Mesothelial cell of epicardium (in vitro differentiated cells): ENCODE measurements around the gene GNA14. TPM values are rescaled to one million over a fixed set of nuclear protein-coding genes. Genes with fewer than 3 reads are reported as not detected.
"Not testable (repeated sequence)": the region's sequence is repeated elsewhere in the genome, so short reads cannot be mapped to it uniquely, and the experiment has no call there.

Experiments used
- DNase-seq, 2 experiments: peaks; one replicate each; pipeline ENCODE4 v3.0.0; 2021; ENCODE audit warnings: low spot score in 2 of 2; ENCODE audit not compliant: unreplicated experiment in 2 of 2
- H3K27ac Mint-ChIP-seq: 2 replicates; pipeline ENCODE4 v1.8.0; 2021; ENCODE audit warnings: mixed read lengths
- H3K27me3 Mint-ChIP-seq: 2 replicates; pipeline ENCODE4 v1.8.0; 2021; ENCODE audit warnings: low read depth, mixed read lengths
- H3K36me3 Mint-ChIP-seq: 2 replicates; pipeline ENCODE4 v1.8.0; 2021; ENCODE audit warnings: mixed read lengths
- H3K4me1 Mint-ChIP-seq: 2 replicates; pipeline ENCODE4 v1.8.0; 2021; ENCODE audit warnings: mixed read lengths
- H3K4me3 Mint-ChIP-seq: 2 replicates; pipeline ENCODE4 v1.8.0; 2021; ENCODE audit warnings: mild to moderate bottlenecking, moderate library complexity, mixed read lengths
- H3K9me3 Mint-ChIP-seq: 2 replicates; pipeline ENCODE4 v1.8.0; 2021; ENCODE audit warnings: mixed read lengths
- total RNA-seq: library from RNA; stranded (reverse); gene quantifications from 3 replicates; pipeline ENCODE4 v1.2.1, GENCODE V29; 2021
- TF ChIP-seq, protein P1 (sequence below): fragments of 200-600 bp; sonication (generic); IDR thresholded peaks from one replicate; pipeline ENCODE4 v1.5.0; 2021; ENCODE audit warnings: antibody characterized with exemption; ENCODE audit not compliant: unreplicated experiment

The GNA14 gene
- 0.11 to 0.22 TPM (median 0.20 TPM) in 3 replicates for total RNA-seq

- H3K4me1 Mint-ChIP-seq = peaks cover 6% of the 10 kb centered on the region
- no peak within 1 kb of the TSS for H3K27ac Mint-ChIP-seq
- H3K9me3 Mint-ChIP-seq = no peaks in the 10 kb centered on the region
- no peaks in the 10 kb centered on the region for H3K36me3 Mint-ChIP-seq
- H3K27me3 Mint-ChIP-seq = no peaks in the 10 kb centered on the region
- no peak within 1 kb of the TSS for H3K4me3 Mint-ChIP-seq
- TF ChIP-seq, protein P1, sequence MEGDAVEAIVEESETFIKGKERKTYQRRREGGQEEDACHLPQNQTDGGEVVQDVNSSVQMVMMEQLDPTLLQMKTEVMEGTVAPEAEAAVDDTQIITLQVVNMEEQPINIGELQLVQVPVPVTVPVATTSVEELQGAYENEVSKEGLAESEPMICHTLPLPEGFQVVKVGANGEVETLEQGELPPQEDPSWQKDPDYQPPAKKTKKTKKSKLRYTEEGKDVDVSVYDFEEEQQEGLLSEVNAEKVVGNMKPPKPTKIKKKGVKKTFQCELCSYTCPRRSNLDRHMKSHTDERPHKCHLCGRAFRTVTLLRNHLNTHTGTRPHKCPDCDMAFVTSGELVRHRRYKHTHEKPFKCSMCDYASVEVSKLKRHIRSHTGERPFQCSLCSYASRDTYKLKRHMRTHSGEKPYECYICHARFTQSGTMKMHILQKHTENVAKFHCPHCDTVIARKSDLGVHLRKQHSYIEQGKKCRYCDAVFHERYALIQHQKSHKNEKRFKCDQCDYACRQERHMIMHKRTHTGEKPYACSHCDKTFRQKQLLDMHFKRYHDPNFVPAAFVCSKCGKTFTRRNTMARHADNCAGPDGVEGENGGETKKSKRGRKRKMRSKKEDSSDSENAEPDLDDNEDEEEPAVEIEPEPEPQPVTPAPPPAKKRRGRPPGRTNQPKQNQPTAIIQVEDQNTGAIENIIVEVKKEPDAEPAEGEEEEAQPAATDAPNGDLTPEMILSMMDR = no peak
- no peak for DNase-seq
Measured at GRCh38 chr9:77648234-77649108, at the start of gene GNA14. TSS of gene GNA14 (minus strand) at chr9:77648322. CDS start at chr9:77647793, 529 bp downstream.

DNA sequence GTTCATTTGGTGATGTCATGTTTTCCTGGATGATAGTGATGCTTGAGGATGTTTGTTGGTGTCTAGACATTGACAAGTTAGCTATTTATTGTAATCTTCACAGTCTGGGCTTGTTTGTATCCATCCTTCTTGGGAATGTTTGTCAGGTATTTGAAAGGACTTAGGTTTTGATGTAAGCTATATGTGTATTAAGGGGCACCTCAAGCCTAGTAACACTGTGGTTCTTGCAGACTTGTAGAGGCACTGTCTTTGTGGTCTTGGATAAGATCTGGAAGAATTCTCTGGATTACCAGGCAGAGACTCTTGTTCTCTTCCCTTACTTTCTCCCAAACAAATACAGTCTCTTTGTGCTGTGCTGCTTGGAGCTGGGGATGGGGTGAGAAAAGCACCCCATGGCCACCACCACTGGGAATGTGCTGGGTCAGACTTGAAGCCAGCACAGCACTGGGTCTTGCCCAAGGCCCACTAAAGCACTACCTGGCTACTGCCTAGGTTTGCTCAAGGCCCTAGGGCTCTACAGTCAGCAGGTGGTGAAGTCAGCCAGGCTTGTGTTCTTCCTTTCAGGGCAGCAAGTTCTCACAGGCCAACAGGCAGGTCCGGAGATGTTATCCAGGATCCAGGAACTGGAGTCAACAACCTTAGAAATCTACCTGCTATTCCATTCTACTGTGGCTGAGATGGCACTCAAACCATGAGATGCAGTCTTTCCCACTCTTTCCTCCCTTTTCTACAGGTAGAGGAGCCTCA is 49.3 kb upstream of the GNA14 start:
- no peaks in the 10 kb centered on the region for H3K4me1 Mint-ChIP-seq
- TF ChIP-seq, protein P1 = no peak
- H3K4me3 Mint-ChIP-seq = no peak overlapping the region
- no peak overlapping the region for H3K27ac Mint-ChIP-seq
- H3K9me3 Mint-ChIP-seq = peaks cover 42% of the 10 kb centered on the region
- no peak for DNase-seq
- H3K27me3 Mint-ChIP-seq = no peaks in the 10 kb centered on the region
- H3K36me3 Mint-ChIP-seq = no peaks in the 10 kb centered on the region

DNA sequence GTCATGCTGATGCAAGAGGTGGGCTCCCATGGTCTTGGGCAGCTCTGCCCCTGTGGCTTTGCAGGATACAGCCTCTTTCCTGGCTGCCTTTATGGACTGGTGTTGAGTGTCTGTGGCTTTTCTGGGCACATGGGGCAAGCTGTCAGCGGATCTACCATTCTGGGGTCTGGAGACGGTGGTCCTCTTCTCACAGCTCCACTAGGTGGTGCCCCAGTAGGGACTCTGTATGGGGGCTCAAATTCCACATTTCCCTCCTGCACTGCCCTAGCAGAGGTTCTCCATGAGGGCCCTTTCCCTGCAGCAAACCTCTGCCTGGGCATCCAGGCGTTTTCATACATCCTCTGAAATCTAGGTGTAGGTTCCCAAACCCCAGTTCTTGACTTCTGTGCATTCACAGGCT is 42.6 kb upstream of the GNA14 start:
- not testable (repeated sequence) for DNase-seq, H3K4me3 Mint-ChIP-seq, H3K27ac Mint-ChIP-seq, H3K36me3 Mint-ChIP-seq, H3K27me3 Mint-ChIP-seq, H3K4me1 Mint-ChIP-seq
- H3K9me3 Mint-ChIP-seq = peaks cover 45% of the 10 kb centered on the region

- H3K4me3 Mint-ChIP-seq, H3K27me3 Mint-ChIP-seq, H3K36me3 Mint-ChIP-seq, DNase-seq, H3K4me1 Mint-ChIP-seq, H3K27ac Mint-ChIP-seq: not testable (repeated sequence)
- H3K9me3 Mint-ChIP-seq = peaks cover 41% of the 10 kb centered on the region
Measured at GRCh38 chr9:77690119-77690518, 42.0 kb upstream of the GNA14 start.

DNA sequence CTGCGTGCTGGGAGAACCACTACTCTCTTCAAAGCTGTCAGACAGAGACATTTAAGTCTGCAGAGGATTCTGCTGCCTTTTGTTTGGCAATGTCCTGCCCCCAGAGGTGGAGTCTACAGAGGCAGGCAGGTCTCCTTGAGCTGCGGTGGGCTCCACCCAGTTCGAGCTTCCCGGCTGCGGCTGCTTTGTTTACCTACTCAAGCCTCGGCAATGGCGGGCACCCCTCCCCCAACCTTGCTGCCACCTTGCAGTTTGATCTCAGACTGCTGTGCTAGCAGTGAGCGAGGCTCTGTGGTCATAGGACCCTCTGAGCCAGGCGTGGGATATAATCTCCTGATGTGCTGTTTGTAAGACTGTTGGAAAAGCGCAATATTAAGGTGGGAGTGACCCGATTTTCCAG is 39.6 kb upstream of the GNA14 start:
- DNase-seq, H3K27me3 Mint-ChIP-seq, H3K27ac Mint-ChIP-seq, H3K4me1 Mint-ChIP-seq, H3K4me3 Mint-ChIP-seq, H3K36me3 Mint-ChIP-seq: not testable (repeated sequence)
- peaks cover 32% of the 10 kb centered on the region for H3K9me3 Mint-ChIP-seq

DNA sequence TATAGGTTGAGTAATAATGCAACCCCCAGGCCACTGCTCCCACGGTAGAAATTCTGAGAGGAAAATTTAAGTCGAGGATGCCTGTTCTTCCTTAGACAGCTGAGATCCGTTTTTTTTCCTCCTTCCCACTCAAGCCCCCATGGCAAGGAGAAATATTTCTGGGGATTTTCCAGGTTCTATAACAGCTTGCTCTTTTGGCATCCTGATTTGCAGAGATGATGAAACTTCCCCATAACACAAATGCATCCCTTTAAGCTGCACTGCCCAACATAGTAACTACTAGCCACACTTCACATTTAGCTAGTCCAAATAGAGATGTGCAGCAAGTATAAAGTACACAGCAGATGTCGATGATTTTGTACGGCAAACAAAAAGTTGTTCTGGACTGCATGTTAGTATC is 32.5 kb upstream of the GNA14 start:
- TF ChIP-seq, protein P1 = no peak
- peaks cover 7% of the 10 kb centered on the region for H3K4me1 Mint-ChIP-seq

More for the DNA sequence above, 32.5 kb upstream of the GNA14 start:
- Mint-ChIP-seq H3K36me3 (peaks cover 4% of the 10 kb centered on the region), H3K27ac (no peak overlapping the region), H3K27me3 (no peaks in the 10 kb centered on the region), H3K4me3 (no peak overlapping the region), H3K9me3 (peaks cover 9% of the 10 kb centered on the region)
- DNase-seq = no peak
